HL-60 (cell line): ENCODE results near the gene SCUBE1.

Experiments used
- DNase-seq, 2 experiments: peaks; one replicate each; pipeline ENCODE4 v3.0.0-alpha.2; 2010 to 2020; ENCODE audit warnings: low read depth in 1 of 2, low spot score in 1 of 2
- H3K27ac ChIP-seq: fragments of 250-450 bp; sonication (Bioruptor Pico); replicated peaks from 2 replicates; pipeline ENCODE4 v1.5.1; 2020; ENCODE audit warnings: mild to moderate bottlenecking, moderate library complexity
- H3K27me3 ChIP-seq: fragments of 250-450 bp; sonication (Bioruptor Pico); 2 replicates; pipeline ENCODE4 v1.5.1; 2021; ENCODE audit warnings: mild to moderate bottlenecking, moderate library complexity; ENCODE audit not compliant: insufficient read depth, poor library complexity, severe bottlenecking
- H3K4me3 ChIP-seq: replicated peaks from 2 replicates; pipeline ENCODE4 v1.5.1; 2011; ENCODE audit warnings: mild to moderate bottlenecking, control low read depth, low read length; ENCODE audit not compliant: insufficient read depth
- GABPA ChIP-seq: IDR thresholded peaks from 2 replicates; pipeline ENCODE4 v1.6.1; 2012; ENCODE audit warnings: low read depth
- POLR2AphosphoS5 ChIP-seq: IDR thresholded peaks from 2 replicates; pipeline ENCODE4 v1.6.1; 2012; ENCODE audit warnings: low read depth
- SPI1 ChIP-seq: IDR thresholded peaks from 2 replicates; pipeline ENCODE4 v1.6.1; 2012; ENCODE audit warnings: low read depth, mild to moderate bottlenecking, borderline replicate concordance
- TF ChIP-seq, protein P1 (sequence below): IDR thresholded peaks from 2 replicates; pipeline ENCODE4 v1.6.1; 2012; ENCODE audit warnings: low read depth; ENCODE audit not compliant: insufficient replicate concordance
- TF ChIP-seq, protein P2 (sequence below): IDR thresholded peaks from one replicate; pipeline ENCODE4 v1.5.1; 2011; ENCODE audit warnings: low read length, control low read depth, inconsistent platforms; ENCODE audit not compliant: insufficient read depth

SCUBE1 gene

DNA sequence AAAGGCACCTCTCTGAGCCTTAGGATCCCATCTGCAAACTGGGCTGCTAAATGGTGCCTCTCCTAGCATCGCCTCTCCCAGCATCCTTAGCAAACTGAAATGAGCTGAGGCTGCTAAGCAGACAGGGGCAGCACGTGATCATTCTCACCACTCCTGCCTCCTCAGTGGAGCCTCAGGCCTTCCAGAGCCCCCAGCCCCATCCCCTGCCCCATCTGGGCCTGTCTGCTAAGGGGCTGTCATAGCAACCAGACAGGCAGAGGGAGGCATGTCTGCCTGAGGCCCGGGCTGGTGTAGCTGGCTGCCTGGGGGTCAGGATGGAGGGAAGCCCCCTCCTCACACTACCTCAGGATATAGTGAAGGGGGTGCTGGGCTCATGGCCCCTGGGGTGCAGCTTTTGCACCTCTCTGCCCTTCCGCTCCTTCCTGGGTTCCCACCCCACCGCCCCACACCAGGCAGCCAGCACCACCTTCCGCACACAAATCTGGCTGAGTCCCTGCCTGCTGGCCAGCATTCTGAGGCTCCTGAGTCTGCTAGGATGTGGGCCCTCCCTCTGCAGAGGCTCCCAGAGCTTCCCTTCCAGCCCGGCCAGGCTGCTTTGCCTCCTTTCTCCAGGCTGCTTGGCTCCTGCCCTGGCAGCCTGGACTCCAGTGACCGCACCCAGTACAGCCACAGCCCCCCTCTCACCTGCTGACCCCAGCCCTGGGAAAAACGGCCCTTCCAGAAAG is 108.7 kb downstream of the SCUBE1 start:
- TF ChIP-seq POLR2AphosphoS5 (no peak), GABPA (no peak), SPI1 (no peak)
- TF ChIP-seq, protein P1, sequence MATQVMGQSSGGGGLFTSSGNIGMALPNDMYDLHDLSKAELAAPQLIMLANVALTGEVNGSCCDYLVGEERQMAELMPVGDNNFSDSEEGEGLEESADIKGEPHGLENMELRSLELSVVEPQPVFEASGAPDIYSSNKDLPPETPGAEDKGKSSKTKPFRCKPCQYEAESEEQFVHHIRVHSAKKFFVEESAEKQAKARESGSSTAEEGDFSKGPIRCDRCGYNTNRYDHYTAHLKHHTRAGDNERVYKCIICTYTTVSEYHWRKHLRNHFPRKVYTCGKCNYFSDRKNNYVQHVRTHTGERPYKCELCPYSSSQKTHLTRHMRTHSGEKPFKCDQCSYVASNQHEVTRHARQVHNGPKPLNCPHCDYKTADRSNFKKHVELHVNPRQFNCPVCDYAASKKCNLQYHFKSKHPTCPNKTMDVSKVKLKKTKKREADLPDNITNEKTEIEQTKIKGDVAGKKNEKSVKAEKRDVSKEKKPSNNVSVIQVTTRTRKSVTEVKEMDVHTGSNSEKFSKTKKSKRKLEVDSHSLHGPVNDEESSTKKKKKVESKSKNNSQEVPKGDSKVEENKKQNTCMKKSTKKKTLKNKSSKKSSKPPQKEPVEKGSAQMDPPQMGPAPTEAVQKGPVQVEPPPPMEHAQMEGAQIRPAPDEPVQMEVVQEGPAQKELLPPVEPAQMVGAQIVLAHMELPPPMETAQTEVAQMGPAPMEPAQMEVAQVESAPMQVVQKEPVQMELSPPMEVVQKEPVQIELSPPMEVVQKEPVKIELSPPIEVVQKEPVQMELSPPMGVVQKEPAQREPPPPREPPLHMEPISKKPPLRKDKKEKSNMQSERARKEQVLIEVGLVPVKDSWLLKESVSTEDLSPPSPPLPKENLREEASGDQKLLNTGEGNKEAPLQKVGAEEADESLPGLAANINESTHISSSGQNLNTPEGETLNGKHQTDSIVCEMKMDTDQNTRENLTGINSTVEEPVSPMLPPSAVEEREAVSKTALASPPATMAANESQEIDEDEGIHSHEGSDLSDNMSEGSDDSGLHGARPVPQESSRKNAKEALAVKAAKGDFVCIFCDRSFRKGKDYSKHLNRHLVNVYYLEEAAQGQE, result no peak
- TF ChIP-seq, protein P2, sequence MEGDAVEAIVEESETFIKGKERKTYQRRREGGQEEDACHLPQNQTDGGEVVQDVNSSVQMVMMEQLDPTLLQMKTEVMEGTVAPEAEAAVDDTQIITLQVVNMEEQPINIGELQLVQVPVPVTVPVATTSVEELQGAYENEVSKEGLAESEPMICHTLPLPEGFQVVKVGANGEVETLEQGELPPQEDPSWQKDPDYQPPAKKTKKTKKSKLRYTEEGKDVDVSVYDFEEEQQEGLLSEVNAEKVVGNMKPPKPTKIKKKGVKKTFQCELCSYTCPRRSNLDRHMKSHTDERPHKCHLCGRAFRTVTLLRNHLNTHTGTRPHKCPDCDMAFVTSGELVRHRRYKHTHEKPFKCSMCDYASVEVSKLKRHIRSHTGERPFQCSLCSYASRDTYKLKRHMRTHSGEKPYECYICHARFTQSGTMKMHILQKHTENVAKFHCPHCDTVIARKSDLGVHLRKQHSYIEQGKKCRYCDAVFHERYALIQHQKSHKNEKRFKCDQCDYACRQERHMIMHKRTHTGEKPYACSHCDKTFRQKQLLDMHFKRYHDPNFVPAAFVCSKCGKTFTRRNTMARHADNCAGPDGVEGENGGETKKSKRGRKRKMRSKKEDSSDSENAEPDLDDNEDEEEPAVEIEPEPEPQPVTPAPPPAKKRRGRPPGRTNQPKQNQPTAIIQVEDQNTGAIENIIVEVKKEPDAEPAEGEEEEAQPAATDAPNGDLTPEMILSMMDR, result no peak
- Histone ChIP-seq H3K27ac (no peak overlapping the region), H3K27me3 (no peaks in the 10 kb centered on the region), H3K4me3 (no peak overlapping the region)
- DNase-seq, result no peak

DNA sequence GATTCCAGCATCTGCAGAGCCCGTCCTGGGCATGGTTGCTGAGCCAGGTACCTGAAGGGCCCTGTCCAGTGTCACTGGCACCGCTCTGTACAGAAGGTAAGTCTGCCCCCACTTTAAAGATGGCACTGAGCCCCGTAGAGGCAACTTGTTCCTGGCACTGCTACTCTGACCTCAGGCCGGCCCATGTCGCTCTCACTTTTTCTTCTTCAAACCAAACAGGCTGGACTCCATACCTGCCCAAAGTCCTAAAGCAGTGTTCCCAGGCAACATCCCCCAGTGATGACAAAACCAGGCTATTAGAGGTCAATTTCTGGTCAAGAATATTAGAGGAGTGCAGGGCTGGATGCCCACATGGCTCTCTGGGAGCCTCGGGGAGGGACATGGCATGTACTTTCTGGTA is 109.6 kb downstream of the SCUBE1 start:
- Histone ChIP-seq H3K4me3 (no peak overlapping the region), H3K27me3 (no peaks in the 10 kb centered on the region), H3K27ac (no peak overlapping the region)
- no peak for DNase-seq
- TF ChIP-seq, protein P2, result no peak
- TF ChIP-seq, protein P1, result no peak
- TF ChIP-seq POLR2AphosphoS5, result no peak
- no peak for TF ChIP-seq GABPA

DNA sequence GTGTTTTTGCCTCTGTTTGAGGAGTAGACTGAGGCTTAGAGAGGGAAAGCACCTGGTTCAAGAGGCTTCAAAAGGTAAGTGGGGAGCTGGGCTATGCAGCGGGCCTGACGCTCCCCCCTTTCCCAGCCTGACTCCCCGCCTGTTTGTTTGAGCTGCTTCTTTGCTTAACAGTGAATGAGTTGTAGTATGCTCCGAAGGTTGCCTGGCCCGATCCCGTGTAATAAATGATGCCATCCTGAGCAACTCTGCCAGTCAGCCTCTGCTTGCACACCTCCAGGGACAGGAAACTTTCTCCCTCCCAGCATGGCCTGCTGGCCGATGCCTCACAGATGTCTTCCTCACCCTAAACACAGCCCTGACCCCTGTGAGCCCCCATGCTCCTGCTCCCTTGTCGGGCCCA is 110.7 kb downstream of the SCUBE1 start:
- no peak for DNase-seq
- H3K4me3 ChIP-seq, result no peak overlapping the region
- no peaks in the 10 kb centered on the region for H3K27me3 ChIP-seq
- no peak overlapping the region for H3K27ac ChIP-seq
- TF ChIP-seq POLR2AphosphoS5 (no peak), GABPA (no peak), SPI1 (no peak)
- TF ChIP-seq, protein P1, result no peak
- TF ChIP-seq, protein P2, result no peak
